Omental fat pad (tissue), 4 donors: ENCODE data around the gene MEGF6. TPM values are rescaled to one million over a fixed set of nuclear protein-coding genes. Genes with fewer than 3 reads are reported as not detected.

ENCODE experiments used
- ATAC-seq: fragments of 150-250 bp; one replicate; pipeline ENCODE4 v1.9.1; 2016; ENCODE audit warnings: mild to moderate bottlenecking, moderate library complexity; ENCODE audit not compliant: low FRiP score
- DNase-seq: peaks from one replicate; pipeline ENCODE4 v3.0.0-alpha.2; 2019; ENCODE audit warnings: low spot score
- CTCF ChIP-seq, 3 donors: fragments of 450-650 bp; IDR thresholded peaks; one replicate each; pipeline ENCODE4 v1.5.1; 2016 to 2017; ENCODE audit warnings: antibody characterized with exemption in 3 of 3, mild to moderate bottlenecking in 3 of 3, moderate library complexity in 2 of 3
- total RNA-seq, 4 donors: library from RNA; depleted of rRNA; stranded (reverse); fragments of >200 nt; gene quantifications; one replicate each; pipeline ENCODE4 v1.1.0, GENCODE V29; 2016

The MEGF6 gene
- total RNA-seq, 4 donors from 2014 or later, result 13.2 to 60.1 (median 21.9) TPM

- DNase-seq (no peak), ATAC-seq (no peak)
- TF ChIP-seq CTCF (IDR thresholded peaks at IDR 0.05), result no peak
These were observed 78.0 kb downstream of the MEGF6 start for GRCh38 chr1:3533067-3534048.

- no peak for ATAC-seq
- DNase-seq, result no peak
- TF ChIP-seq CTCF (IDR thresholded peaks at IDR 0.05), result no peak
These were observed 79.4 kb downstream of the MEGF6 start for GRCh38 chr1:3531928-3532327.

GRCh38 chr1:3530926-3531818 lies 80.1 kb downstream of the MEGF6 start:
- ATAC-seq, result peak; percentile 74
- no peak for TF ChIP-seq CTCF (IDR thresholded peaks at IDR 0.05)
- DNase-seq, result no peak

GRCh38 chr1:3530086-3530925 lies 81.0 kb downstream of the MEGF6 start:
- ATAC-seq, result no peak
- DNase-seq, result no peak
- no peak for TF ChIP-seq CTCF (IDR thresholded peaks at IDR 0.05)

GRCh38 chr1:3529099-3529729 lies 82.1 kb downstream of the MEGF6 start:
- ATAC-seq (no peak), DNase-seq (no peak)
- no peak for TF ChIP-seq CTCF (IDR thresholded peaks at IDR 0.05)

GRCh38 chr1:3527774-3528173 lies 83.5 kb downstream of the MEGF6 start:
- DNase-seq, result no peak
- ATAC-seq, result no peak
- TF ChIP-seq CTCF (IDR thresholded peaks at IDR 0.05), result no peak
